Suppressor macrophage (primary cell): ENCODE data around the gene CCDC92B.
"Not testable (repeated sequence)": the region's sequence is repeated elsewhere in the genome, so short reads cannot be mapped to it uniquely, and the experiment has no call there.

Source experiments
- DNase-seq, 4 experiments: peaks; one replicate each; pipeline ENCODE4 v3.0.0-alpha.2; 2020 to 2022
- total RNA-seq, 17 experiments: gene quantifications; one replicate each; lab custom pipeline; 2026; ENCODE audit warnings: mixed read lengths in 6 of 17, inconsistent platforms in 3 of 17; lab: John Stamatoyannopoulos, UW

CCDC92B gene
- total RNA-seq = 0 to 1.7 (median 0) reads per million in 17 experiments

DNA sequence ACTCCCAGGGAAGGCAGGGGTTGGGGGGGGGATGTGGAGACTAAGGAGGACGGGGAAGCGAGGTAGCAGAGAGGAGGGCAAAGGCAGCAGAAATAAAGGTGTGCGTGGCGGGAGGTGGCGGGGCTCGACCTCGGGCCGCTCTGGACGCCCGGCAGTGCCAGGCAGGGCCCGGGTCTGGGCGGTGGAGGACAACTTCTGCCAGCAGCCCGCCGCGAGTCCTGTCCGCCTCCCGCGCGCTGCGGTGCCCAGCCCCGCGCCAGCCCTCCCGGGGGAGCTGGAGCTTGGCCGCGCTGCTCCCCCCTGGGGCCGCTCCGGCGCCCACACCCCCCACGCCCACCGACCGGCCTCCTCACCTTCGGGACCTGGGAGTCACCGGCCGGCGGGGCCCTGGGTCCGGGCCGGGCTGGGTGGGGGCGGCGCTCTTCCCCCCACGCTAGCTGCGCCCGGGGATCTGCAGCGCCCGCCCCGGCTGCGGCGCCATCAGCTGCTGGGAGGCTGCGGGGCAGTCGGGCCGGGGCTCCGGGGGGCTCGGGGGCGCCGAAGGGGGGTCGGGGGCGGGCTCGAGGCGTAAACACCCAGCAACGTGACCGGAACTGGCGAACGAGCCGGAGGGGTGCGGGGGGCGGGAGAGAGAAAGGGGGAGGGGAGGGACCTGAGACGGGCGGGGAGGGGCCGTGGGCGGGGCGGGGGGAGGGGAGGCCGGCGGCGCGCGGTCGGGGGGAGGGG is at the start of gene CCDC92B:
Gene CCDC92B (minus strand): TSS at position 595 of the 726 bp plus-strand sequence. CDS start 14,507 bp downstream, outside the sequence.
- no peak for DNase-seq

DNA sequence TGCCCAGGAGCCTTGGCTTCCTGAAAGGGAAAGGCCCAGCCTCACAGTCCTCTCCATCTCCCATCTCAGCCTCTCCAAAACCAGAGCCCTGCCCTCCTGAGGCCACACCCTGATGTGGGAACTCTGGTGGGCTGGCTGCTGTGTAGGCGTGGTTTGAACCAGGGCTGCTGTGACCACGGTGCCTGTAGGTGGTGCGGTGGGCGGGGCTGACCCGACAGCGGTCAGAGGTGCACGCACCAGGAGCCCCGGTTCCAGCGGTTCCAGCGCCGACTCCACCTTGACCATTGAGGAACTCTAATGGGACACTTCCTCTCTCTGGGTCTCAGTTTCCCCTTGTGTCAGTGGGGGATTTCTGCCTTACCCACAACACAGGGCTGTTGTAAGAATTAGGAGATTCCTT is 49.2 kb upstream of the CCDC92B start:
- DNase-seq = peak in 1 of 4 experiments; percentile 31

GRCh38 chr17:2798188-2798587 is 48.7 kb upstream of the CCDC92B start:
- DNase-seq = no peak

DNA sequence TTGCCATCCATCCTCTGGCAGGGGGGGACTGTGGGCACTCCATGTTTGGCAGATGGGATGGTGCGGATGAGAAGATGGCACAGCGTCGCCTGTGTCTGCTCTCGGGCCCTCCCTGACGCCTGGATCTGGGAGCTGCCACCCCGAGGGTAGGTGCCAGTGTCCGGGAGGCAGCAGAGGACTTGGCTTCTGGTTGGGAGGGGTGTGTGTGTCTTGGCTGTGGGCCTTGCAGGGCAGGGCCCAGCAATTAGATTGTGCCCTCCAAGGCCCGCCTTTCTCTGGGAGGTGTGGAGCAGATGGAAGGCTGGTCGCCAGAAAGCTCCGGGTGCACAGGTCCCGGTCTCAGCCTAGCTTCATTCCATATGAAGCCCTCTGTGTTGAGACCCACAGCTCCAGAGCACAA is 48.2 kb upstream of the CCDC92B start:
- DNase-seq = no peak

DNA sequence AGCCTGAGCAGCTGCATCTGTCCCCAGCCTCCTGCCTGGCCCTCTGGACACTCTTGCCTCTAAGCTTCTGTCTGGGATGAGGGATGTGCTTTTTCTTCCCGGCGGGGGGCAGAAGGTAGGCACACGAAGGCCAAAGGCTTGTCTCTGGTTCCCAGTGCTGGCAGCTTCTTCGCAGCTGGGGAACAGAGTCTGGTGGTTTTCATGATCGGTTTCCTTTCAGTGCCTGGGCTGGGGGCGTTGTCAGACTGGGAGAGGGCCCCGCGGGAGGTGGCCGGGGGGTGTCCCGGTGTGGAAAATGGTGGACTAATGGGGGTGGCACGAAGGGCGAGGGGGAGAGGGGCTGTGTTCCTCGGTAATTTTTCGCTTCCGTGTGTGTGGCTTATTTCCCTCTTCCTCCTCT is 47.8 kb upstream of the CCDC92B start:
- no peak for DNase-seq

- peak; percentile 93 to 98 (median 97) for DNase-seq
Observed at GRCh38 chr17:2796164-2797125, 47.0 kb upstream of the CCDC92B start, which contains the start of gene RAP1GAP2. TSS of gene RAP1GAP2 (plus strand) at chr17:2796438. CDS start at chr17:2796528, 90 bp downstream.

DNA sequence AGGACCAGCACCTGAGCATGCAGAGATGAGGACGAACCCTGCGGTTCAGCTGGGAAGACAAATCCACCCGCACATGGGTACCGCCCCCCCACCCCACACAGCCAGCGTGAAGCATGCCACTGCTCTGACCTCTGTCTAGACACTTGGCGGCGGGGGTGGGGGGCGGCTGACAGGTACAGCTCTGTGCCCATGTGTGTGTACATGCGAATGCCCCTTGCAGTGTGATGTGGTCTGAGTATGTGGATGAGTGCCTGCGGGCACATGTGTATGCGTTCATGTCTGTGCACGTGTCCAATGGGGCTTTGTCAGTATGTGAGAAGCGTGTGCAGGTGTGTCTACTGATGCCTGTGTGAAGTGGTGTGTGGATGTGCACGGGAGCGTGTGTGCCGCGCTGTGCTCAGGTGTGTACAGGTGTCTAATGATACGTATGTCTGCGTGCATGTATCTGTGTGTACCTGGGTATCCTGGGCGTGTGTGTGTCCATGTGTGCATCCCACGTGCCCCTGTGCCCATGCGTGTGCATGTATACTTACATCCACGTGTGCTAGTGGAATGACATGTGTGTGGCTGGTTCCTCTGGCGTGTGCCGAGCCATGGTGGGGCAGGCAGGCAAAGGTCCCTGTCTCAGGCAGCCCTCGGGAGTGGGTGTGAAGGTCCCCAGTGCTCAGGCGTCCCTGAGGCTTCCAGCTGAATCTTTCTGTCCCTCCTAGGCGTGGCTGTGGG is 46.1 kb upstream of the CCDC92B start:
- no peak for DNase-seq

DNA sequence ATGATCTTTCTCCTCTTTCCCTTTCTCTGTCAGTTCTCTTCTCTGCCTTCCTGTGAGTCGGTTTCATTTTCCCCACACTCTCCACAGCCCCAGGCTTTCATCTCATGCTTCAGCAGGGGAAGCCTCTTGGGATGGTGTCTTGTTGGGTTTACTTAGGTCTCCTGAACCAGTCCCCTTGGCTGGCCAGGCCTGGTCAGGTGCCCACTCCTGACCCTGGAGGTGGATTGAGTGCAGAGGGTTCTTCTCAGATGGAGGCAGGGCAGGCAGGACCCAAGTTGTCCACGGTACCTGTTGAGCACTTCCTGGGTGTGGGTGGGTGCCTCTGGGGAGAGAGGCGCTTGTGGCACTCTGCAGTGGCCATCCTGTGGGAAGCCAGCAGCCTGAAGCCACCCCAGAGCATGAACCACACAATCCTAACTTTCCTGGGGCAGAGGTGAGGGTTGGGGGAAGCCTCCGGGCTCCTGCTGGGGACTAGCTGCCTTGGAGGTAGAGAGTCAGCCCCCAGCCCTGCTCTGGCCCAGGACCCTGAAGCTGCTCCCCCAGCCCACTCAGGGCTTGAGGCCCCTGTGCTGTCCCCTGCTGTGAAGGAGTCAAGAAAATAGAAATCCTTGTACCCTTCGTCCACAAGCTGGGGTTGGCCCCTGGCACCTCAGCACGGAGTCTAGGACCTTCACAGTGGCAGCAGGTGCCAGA is 44.8 kb upstream of the CCDC92B start:
- peak in 2 of 4 experiments; percentile 24 to 29 for DNase-seq

DNA sequence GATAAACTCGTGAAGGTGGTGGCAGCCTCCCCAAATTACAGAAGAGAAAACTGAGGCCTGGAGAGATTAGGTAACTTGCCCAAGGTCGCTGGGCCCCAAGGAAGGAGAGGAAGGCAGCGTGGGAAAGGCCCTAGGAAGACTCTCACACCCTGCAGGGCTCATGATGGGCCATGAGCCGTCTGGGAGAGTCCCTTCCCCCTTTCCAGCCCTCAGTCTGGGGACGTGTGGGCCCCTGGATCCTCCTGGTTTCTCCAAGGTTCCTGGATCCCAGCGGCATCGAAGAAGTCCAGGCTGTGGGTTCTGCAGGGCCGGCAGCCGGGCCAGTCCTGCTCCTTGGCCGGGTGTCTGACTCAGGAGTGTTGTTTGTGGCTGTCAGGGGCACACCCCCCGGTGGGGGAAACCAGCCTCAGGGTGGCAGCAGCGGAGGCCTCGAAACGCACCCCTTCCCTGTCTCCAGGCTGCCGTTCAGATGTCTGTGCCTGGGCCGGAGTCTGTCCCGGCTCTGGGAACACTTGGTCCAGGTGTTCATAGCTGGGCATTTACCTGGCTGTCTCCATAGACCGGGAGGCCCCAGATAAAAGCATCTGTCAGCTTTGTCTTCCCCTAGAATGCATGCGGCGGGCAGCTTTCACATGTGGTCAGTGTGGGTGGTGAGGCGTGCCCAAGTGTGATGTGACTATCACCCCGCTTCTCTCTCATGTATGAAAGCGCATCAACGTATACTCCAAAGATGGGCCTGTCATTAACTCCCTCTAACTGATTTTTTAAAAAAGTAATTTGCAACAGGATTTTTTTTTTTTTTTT is 43.1 kb upstream of the CCDC92B start:
- DNase-seq = peak; percentile 51 to 73 (median 67)

DNA sequence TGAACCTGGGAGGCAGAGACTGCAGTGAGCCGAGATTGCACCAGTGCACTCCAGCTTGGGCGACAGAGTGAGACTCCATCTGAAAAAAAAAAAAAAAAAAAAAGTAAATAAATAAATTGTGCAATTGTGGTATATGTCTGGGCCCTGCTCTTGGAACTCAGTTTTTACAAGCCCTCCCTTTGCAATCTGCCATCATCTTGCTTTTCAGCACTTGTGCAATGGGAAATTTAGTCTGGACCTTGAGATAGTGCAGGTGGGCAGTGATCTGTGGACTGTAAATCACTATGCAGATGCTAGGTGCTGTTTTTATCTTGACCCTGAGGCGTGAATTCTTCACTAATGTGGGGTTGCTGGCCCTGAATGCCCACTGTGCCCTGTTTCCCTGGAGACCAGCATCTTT is 40.2 kb upstream of the CCDC92B start:
- no peak for DNase-seq

DNA sequence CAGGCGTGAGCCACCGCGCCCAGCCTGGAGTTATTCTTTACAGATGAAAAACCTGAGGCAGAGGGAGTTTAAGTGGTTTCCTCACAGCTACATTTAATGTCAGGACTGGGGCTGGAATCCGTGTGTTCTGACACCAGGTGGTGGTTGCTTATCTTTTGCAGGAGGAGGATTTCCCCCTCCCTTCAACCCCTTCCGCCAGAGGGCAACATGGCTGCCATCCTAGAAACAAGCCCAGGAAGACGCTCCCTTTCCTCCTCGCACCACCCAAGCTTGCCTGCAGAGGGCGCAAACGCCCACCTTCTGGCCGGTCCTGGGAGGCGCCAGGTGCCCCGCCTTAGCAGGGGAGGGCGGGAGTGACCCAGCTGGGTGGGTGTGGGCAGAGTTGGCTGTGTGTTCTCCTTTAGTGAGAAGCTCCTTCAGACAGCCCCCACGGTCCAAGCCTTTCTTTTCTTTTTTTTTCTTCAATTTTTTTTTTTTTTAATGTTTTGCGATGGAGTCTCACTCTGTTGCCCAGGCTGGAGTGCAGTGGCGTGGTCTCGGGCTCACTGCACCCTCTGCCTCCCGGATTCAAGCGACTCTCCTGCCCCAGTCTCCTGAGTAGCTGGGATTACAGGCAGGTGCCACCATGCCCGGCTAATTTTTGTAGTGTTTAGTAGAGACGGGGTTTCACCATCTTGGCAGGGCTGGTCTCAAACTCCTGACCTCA is 36.9 kb upstream of the CCDC92B start:
- peak; percentile 94 to 97 (median 96) for DNase-seq

DNA sequence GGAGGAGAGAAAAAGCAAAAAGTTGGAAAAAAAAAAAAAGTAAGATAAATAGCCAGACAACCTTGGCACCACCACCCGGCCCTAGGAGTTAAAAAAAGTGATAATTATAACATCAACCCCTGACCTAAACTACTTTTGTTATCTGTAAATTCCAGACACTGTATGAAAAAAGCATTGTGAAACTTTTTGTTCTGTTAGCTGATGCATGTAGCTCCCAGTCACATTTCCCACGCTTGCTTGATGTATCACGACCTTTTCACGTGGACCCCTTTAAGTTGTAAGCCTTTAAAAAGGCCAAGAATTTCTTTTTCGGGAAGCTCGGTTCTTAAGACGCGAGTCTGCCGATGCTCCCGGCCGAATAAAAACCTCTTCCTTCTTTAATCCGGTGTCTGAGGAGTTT is 35.9 kb upstream of the CCDC92B start:
- not testable (repeated sequence) for DNase-seq

- no peak for DNase-seq
Observed at GRCh38 chr17:2784864-2785263, 35.4 kb upstream of the CCDC92B start.

DNA sequence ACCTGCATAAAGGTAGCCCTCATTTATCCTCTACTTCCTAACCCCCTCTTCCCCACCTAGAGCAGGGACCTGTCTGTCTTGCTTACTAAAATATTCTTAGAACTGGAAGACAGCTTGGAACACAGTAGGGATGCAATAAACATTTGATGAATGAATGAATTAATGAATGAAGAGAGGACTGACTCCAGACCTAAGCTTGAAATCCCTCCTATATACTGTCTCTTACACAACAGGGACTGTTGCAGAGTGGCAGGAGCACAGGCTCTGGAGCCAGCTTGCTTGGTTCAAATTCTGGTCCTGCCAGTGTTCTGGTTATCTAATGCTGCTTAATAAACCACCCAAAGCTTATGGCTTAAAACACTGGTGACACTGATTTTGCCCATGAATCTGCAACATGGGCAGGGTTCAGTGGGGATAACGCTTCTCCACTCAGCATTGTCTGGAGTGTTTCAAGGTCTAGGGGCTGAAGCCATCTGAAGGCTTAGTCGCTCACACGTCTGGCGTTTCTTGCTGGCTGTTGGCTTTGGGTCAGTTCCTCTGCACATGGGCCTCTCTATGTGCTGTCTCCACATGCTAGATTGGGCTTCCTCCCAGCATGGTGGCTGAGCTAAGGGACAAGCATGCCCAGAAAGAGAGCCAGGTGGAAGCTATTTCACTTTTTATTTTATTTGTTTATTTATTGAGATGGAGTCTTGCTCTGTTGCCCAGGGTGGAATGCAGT is 34.0 kb upstream of the CCDC92B start:
- no peak for DNase-seq

DNA sequence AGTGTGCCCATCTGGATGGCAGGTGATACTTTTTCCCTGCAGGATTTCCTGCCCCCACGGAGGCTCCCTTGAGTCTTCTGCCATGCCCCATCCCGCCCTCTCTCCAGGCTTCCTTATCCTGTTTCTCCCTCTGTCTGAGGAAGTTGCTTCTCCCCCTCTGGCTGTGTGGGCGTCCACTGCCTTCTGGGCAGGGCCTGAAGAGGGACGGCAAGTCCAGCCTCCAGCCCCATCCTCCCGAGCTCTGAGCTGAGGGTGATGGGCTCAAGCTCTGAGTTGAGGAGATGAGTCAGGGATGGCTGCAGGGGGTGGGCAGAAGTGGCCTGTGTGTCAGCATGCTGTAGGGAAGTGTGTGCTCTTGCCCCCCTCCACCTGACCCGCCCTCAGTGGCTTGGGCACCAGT is 32.6 kb upstream of the CCDC92B start:
- DNase-seq = peak; percentile 87 to 95 (median 94)

DNA sequence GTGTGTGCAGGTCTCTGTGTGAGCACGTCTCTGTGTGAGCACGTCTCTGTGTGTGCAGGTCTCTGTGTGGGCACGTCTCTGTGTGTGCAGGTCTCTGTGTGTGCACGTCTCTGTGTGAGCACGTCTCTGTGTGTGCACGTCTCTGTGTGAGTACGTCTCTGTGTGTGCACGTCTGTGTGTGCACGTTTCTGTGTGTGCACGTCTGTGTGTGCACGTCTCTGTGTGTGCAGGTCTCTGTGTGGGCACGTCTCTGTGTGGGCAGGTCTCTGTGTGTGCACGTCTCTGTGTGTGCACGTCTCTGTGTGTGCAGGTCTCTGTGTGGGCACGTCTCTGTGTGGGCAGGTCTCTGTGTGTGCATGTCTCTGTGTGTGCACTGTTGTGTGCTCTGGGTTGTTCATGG is 32.1 kb upstream of the CCDC92B start:
- DNase-seq = not testable (repeated sequence)

DNA sequence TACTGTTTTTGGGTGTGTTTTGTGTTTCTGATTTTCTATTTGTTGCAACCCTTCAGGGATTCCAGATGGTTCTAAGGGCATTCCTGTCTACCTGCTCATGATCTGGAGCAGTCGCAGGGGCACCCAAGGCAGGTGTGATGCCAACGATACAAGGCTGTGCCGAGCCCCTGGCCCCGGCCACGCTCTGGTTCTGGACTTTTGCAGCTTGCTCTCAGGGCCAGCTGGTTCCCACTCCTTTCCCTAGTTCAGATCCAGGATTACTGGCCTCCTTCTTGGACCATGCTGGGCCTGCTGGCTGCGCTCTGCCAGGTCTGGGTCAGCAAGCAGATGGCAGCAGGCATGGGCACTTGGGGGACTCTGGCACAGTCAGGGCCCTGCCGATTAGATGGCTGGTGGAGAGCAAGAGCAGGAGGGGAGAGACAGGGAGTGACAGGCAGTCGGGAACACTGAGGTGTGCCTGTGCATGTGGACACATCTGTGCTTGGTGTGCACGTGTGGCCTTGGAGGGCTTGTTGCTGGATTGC is 31.5 kb upstream of the CCDC92B start:
- DNase-seq = no peak

DNA sequence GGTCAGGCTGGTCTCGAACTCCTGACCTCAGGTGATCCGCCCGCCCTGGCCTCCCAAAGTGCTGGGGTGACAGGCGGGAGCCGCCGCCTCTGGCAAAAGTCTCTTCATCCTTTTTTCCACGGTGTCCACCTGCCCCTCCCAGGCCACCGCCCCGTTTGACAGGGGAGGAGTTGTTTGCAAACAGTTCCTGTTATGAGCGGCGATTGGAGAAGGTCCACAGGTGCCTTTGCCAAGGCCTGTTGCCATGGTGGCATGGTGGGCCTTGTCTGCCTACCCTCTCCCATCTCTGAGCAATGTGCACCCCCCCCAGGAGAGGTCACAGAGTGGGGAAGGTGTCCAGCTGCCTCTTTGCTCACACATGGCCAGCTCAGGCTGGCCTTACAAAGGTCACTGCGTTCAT is 30.8 kb upstream of the CCDC92B start:
- no peak for DNase-seq

DNA sequence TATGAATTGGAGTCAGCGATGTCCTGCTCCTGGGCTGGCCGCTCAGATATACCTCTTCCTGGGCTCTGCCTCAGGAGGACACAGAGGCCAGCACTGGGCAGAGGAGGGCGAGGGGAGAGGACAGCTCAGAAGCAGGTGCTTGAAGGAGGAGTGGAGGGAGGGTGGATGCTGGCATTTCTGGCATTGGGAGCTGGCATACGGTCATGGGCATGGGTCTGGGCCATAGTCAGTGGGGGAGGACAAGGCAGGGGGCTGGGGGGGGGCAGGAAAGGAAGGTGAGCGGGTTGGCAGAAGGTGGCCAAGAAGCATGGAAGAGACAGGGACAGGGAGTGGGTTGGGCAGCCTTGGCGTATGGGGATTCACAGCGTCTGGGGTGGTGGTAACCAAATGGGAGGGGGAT is 30.1 kb upstream of the CCDC92B start:
- DNase-seq = no peak

DNA sequence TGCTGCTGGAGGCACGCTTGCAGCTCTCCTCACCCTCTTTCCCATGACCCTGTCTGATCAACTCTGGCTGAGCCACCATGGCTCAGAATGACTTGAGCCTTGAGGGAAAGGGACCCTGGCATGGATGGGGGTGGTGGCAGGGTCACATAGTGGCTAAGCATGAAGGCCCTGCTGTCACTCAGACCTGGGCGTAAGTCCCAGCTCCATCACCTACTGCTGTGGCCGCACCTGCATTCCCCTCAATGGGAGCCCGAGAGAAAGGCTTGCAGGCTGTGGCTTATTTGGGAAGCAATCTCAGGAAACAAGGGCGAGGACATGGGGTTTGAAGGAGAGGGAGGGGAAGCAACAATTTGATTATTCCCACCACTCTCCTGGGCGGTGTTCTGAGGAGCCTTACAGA is 29.0 kb upstream of the CCDC92B start:
- no peak for DNase-seq
